ENCODE measurements around the gene KCNMB2.

KCNMB2 gene

DNA sequence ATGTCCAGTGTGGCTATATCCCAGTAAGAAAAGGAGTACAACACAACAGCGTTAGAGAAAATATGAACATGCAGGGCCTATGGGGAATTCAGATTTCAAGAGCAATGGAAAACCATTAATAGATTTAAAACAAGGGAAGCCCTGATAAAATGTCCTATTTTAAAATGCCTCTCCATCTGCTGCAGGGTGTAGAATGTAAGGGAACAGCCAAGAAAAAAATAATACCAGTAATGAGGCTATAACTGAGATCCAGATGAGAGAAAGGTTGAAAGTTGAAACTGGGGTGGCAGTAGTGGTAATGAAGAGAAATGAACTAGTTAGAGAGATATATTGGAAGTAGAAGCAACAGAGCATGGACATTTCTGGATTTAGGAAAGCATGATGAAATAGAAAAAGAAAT lies 226.1 kb downstream of the KCNMB2 start:
- DNase-seq: no peak

DNA sequence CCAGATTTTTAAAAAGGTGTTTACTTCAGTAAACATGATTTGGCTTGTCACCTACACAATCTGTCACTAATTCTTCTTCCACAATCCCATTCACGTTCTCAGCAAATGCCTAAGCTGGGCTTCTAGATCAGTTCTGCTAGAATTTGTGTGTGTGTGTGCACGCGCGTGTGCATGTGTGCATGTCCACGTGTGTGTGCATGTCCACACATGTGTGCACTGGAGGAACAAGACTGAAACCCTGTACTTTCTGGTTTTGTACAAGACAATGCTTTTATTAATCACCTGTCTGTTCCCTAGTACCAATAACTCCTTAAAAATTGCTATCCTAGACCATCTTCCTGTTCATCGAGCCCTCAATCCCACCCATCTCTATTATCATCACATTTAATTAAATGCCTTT lies 229.2 kb downstream of the KCNMB2 start:
- DNase-seq: no peak

DNA sequence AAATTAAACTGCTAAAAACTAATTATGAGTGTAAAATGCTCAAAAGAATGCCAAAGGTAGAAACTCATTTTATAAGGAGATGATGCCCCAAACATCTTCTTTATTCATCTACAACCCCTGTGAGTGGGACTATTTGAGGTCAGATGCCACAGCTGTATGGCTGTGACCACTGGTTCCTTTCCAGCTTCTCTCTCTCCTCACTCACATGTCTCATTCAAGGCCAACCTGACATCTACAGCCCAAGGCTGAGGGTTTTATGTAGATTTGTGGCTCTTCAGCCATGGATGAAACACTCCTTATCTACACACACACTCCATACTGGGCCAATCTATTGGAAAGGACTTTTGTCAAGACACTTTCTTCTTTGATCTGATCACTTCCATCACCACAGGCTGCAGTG lies 231.3 kb downstream of the KCNMB2 start:
- no peak for DNase-seq

DNA sequence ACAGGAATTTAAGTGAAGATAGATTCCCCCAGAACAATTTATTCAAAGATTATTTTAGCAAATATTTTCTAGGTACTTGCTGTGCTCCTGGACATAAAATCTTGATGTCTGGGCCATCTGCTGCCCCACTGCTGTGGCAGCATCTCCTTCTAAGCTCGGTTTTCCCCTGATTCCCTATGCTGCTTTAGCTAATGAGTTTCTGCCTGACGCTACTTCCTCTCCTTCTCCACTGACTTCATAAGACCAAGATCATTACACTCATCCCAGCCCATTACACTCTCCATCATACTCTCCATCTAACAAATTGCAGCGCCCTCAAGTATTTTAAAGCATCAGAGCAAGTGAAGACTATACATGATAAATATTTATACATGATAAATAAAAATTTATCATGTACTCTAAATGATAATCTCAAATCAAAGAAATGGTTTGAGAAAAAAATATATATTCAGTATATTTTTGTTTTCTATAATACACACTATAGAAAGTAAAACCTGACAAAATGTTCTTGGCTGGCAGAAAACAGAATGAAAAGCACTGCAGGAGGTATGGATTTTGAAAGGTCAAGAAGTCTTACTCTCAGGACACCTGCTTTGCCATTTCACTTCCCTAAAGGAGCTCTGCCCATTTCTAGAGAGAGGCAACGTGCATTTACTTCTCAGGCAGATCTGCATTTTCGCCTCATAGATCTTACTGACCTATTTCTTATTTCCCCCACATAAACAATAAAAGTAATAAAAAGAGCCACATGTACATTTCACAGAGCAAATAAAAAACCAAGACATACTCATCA lies 232.0 kb downstream of the KCNMB2 start:
- DNase-seq: no peak

DNA sequence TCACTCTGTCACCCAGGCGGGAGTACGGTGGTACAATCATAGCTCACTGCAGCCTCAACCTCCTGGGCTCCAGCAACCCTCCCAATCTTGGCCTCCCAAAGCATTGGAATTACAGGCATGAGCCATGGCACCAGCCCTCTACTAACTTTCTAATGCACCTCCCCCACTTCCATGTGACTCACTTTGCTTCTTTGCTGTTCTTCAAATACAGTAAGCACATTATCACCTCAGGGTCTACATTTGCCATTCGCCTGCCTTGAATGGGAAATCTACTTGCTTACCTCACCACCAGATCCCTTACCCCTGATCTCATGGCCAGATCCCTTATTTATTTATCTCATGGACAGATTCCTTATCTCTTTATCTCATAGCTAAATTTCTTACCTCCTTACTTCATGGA lies 235.3 kb downstream of the KCNMB2 start:
- no peak for DNase-seq

DNA sequence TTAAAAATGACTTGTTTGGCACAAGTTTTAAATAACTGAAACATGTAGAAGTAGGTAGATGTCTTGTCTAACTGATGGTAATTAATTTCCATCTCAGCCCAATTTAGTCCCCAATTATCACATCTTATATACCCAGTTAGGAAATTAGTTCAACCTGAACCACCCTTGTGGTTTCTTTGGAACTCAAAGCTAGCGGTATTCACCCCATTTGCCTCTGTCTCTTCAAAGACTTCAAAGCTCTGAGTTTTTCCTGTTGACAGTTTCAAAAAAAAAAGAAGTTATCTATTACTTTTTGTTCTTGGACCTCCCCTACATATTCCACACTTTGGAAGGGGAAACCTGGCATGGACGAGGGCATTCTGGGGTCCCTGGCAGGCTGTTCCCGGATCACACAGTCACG lies 236.5 kb downstream of the KCNMB2 start:
- DNase-seq: no peak

DNA sequence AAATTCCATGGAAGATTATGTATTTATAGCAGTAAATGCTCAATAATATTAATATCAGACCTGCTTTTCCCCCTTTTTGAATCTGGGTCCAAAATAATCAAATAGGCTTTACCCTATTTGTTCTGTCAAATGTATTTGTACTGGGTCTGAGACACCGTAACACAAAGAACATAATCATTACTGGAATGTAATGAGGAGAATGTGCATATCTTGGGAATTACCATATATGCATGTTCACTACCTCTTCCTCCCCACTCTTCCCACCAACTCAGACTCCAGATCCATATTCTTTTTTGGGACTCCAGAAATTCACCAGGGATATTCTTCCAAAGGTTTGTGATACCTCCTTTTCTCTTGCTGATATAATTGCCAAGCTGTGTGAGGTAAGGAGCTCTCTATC lies 237.1 kb downstream of the KCNMB2 start:
- DNase-seq: no peak

DNA sequence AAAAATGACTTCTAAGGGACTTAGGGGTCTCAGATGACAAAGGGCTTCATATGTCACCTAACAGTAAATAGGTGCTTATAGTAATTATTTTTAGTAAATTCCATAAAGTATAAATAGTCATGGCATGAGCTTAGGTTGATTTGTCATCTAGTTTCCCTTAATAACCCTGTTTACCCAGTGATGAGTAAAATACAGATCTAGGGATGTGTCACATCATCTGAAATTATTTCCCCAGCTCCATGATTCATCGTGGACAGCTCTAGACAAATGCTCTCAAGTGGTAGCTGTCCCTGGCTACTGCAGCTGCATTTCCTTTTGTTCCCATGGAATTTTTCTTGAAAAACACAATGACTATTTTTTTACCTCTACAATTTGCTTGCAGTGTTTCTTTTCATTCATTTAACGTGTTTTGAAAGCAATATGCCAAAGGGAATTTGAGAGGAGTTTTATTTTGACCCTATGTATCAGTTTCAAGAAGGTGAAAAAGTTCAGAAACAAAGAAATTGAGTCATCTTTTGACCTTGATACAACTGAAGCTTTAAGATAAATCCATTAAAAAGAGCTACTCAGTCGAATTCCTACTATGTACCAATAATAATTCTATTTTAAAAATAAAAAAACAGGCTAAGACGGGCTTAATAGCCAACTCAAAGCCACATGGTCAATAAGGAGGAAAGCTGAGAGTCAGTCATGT lies 241.6 kb downstream of the KCNMB2 start:
- DNase-seq: peak; percentile 68

DNA sequence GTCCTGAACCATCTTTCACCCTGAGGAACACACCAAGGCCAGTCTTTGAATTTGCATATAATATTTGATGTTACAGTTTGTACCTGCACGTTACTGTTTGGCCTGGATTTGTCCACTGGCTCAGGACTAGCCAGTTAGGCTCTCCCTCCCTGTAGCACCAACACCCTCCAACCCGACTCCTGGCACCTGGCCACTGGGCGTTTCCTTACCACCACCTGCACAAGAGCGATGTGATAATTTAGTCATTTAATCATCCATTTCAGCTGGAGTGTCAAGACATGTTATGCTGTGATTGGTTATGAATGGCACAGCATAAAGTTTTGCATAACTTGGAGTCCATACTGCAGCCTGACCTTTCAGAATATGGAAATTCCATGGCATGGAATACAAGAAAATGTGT lies 242.4 kb downstream of the KCNMB2 start:
- DNase-seq: no peak

DNA sequence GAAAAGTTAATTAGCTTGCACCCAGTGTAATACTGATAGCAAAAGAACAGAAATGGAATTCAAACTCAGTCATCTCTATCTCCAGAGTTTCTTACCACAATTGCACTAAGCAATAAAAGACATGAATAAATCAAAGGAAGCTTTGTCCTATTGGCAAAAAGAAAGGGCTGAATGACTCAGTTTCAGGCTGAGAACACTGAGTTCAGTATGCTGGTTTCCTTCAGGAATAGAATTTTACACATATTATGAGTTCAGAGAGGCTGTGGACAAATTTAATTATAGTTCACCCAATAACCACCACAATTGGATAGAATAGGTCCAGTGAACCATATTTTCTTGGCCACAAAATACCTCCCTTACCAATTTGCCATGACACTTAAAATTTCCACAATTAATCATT lies 249.7 kb downstream of the KCNMB2 start:
- no peak for DNase-seq

DNA sequence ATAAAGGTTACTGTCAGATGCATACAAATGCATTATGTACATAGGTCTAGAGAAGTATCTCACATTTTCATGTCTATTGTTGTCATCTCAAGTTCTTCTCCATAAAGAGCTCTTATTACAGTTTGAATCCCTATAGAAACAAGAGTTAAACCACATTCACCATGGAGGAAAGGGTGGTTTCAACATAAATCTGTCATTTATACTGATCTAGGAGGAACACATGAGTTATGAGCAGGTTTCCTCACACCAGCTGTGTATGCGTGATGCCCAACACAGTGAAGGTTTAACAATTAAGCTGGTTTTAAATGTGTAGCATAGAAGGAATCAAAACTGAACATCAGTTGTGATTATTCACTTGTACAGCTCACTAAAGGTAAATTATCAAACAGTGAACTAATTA lies 251.7 kb downstream of the KCNMB2 start:
- no peak for DNase-seq

DNA sequence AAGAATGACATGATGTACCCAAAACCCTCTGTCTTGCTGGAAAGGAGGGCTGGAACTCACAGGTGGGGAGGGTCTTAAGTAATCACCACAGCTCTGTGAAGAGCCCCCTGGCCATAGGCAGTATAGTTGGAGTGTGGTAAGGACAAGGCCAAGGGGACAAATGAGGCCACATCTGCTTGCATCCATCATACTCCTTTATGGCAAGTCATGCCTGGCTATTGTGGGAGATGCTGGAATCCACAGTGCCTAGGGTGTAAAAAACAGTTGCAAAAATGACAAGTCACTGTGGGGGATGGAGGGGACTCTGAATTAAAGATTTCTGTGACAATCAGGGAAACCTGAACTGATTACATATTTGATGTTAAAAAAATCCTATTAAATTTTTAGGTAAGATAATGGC lies 258.5 kb downstream of the KCNMB2 start:
- DNase-seq: no peak

DNA sequence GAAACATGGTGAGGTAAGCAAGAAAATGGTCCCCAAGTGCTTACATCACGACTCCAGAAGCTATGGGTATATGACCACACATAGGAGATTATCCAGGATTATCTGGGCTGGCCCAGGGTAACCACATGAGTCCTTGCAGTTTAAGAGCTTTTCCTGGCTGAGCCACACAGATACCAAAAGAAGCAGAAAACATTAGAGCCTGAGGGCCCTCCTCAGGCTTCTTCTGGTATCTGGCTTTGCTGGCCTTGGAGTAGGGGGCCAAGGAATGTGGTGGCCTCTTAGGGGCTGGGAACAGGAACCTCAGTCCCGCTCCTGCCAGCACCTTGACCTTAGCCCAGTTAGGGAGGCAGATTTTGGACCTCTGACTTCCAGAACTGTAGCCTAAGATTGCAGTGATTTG lies 259.1 kb downstream of the KCNMB2 start:
- DNase-seq: no peak

DNA sequence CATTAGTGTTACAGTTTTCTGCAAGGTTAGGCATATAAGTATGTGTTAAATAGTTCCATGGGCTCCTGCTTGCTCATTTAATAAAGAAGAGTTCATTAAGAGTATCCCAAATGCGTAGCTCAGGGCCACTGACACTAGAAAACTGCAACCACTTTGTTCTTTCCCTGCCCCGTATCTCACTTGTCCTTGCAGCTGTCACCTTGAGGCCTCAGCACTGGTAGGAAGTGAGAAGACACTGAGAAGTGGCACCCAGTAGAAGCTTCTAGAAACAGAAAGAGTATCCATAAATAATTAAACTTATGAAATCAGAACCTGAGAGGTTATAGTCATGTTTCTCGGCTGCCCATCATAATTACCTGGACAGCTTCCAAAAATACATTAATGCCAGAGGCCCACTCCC lies 266.0 kb downstream of the KCNMB2 start:
- no peak for DNase-seq

DNA sequence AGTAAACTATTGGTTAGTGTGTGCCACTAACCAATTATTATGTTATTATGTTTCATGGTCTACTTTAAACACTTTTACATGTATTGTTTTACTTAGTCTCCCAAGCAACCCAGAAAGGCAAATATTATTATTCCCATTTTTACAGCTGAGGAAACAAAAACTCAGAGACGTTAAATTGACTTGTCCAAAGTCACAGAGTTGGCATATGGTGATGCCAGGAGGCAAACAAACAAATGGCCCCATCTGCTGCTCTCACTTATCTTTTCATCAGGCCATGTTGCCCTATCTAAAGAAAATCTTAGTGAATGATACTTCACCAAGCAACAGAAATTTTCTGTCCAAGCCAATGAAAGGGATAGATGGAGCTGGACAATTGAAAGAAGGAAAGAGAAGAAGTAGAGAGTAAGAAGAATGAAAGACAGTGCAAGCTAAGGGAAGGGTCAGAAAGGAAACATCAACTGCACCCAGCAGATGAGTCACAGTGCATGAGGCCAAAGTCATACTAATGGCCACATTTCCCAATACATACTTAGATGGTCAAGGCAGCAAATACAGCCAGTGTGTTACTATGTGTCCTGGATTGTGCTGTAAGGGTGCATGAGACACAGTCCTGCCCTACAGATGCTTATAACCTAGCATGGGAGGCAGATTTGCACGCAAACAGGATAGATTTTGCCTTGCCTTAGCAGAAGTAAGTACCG lies 266.9 kb downstream of the KCNMB2 start:
- DNase-seq: no peak

DNA sequence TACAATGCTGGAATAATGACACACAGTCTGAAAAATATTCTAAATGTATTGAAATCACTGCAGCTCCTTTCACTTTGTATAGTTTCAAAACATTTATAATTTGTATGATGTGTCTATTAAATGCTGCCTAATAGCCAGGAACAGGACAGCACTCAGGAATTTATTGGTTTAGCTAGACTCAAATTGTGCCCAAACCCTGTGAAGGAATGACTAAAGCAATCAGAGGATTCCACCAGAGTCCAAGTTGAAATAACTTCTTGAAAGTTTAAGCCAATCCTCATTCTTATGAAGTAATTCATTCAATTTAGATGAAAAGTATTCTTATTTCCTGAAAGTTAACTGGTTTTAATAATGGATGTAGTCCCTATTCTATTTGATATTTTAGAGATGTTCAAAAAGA lies 268.4 kb downstream of the KCNMB2 start:
- DNase-seq: no peak

DNA sequence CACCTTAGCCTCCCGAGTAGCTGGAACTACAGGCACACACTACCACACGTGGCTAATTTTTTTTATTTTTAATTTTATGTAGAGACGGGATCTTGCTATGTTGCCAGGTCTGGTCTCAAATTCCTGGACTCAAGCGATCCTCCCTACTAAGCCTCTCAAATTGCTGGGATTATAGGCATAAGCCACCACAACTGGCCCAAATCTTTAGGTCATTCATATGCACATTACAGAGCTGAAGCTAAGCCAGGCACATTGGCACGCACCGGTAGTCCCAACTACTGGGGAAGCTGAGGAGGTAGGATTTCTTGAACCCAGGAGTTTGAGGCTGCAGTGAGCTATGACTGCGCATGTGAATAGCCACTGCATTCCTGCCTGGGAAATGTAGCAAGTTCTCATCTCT lies 269.5 kb downstream of the KCNMB2 start:
- no peak for DNase-seq

DNA sequence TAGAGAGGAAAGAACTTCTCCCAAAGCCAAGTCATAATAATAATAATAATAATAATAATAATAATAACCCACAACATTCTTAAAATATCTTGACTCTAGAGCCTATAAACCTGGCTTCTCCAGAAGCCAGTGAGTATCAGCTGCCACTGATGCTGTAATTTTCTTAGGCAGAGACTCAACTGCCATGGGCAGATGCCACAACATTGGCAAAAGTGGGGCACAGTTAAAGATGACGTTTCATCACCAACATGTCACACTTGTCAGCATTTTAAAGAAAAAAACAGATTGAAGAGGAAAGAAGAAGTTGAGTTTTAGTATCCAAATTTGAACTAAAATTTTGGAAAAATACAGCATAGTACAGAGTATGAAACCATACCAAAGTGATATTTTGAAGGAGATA lies 270.4 kb downstream of the KCNMB2 start:
- no peak for DNase-seq

DNA sequence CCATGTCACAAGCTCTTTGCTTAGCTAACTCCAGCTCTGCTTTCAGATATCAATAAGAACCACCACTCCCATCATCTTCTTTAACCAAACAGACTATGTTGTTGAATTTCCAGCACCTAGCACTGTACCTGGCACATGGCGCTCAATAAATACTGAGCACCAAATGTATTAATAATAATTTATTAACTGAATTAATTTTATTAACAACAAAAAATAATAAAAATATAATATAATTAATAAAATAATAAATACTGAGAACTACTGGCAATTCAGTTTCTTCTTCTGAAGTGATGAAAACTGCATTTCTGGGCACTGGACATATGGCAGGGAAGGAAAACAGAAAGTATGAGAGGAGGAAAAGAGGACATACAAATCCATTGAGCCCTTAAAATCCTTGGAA lies 271.5 kb downstream of the KCNMB2 start:
- DNase-seq: no peak

DNA sequence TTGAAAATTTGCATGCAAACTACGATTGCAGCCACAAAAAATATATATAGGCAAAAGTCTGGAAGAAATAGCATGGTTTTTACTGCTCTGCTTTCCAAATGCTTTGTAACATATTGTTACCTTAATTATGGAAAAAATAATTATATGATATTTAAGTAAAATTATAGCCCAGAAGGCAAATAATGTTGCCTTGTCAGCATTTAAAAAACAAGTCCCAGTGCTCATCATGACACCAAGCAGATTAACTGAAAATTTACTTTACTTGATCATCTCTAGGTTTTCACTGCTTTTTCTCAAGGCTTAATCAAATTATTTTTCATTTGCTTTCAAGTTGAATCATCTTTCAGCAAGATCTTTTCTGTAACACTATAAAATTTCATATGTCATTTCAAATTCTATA lies 272.5 kb downstream of the KCNMB2 start:
- DNase-seq: no peak

DNA sequence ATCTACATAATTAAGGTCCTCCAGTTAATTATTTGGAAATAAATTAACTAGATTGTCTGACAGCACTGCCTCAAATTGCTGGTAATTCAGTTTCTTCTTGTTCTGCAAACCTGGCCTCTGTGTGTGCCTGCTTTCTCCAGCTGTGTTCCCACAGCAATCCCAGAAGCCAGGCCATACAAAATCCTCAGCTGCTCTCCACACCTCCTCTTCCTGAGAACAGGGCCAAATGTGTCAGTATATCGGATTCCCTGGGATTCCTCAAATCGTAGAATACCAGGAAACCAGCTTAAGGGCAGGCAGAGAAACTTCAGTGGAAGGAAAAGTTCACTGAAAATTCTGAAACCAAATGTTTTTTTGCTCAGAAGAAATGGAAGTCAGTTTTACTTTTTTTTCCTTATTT lies 273.9 kb downstream of the KCNMB2 start:
- DNase-seq: no peak

DNA sequence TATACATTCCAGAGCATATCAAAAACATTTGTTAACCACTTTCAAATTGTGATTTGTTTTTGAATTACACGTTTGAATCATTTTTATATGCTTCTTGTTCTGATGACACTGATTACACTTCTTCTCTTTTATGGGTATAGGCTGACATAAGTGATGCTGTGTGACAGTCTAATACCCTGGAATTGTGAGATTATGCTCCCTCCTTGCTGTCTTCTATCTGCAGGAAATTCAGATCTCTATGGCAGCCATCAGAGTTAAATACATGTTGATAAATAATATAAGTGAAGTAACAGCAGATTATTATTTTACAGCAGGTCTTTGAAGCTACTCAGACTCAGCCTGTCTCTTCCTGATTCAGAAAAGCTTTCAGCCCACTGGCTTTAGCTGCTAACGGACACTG lies 286.5 kb downstream of the KCNMB2 start:
- DNase-seq: no peak

DNA sequence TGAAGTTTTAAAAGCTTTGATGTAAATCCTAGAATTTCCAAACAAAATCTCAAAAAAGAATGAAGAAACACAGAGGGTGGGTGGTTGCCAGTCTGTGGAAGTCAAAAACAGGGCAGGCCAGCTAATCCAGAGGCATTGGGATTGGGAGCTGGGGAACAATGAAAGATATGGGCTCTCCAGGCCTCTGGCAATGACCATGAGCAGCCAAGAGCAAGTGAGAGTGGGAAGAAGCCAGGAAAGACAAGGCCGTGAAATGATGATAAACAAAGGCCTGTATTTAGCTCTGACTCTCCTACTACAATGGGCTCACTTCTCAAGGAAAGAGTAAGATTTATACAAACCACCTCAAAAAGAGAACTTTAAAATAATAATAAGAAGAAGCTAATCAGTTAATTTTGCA lies 286.9 kb downstream of the KCNMB2 start:
- no peak for DNase-seq

DNA sequence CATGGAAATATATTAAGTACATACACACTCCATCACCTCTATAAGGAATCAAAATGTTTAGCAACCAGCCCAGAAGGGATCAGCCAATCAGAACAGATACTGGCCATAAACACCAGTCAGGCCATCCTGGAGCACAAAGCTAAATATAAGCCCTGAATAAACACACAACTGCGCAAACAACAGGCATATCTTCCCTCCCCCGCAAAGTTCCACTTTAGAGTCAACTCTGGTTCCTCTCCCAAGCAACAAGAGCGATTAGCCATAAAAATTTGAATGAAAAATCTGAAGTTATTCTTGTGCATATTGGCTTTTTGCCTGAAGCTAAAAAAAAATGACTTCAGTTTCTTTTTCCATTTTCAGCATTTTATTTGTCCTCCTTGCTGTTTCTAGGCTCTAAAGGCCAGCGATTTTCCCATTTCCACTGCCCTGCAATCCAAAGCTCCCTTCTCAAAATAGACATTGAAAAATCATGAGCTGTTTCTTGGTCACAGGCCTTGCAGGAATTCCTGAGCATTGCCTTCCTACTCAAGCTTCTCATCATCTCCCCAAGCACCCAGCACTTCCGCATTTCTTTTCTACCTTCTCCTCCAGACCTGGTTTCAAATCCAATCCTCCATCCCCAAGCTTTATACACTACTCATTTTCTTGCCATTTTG lies 287.5 kb downstream of the KCNMB2 start:
- DNase-seq: no peak

Measured in kidney glomerular epithelial cell (primary cell).